A673 (cell line): ENCODE results near the gene GSC2.

Experiments used
- CTCF ChIP-seq: fragments of 300-800, 200-600 bp; sonication (generic); conservative IDR thresholded peaks from 2 replicates; pipeline ENCODE4 v1.5.1; 2017; ENCODE audit warnings: low read depth, mild to moderate bottlenecking, antibody characterized with exemption, low read length, moderate library complexity, mixed read lengths
- EZH2 ChIP-seq: fragments of 200-600 bp; sonication (generic); IDR thresholded peaks from 2 replicates; pipeline ENCODE4 v1.6.1; 2017; ENCODE audit warnings: borderline replicate concordance, low read depth, mild to moderate bottlenecking, mixed read lengths, antibody characterized with exemption, low read length; ENCODE audit not compliant: poor library complexity, severe bottlenecking

GRCh38 chr22:19103880-19104821 is 45.9 kb downstream of the GSC2 start:
- TF ChIP-seq CTCF (no peak), EZH2 (no peak)
